HepG2 (cell line): Measurements from ENCODE around the gene CCT6A. TPM values are rescaled to one million over a fixed set of nuclear protein-coding genes. Genes with fewer than 3 reads are reported as not detected.
A peak's percentile ranks its signal among the peaks of the same experiment; 100 is the strongest.

Experiments used
- E2F1 ChIP-seq: sonication (generic); formaldehyde crosslinking; IDR thresholded peaks from 2 replicates; pipeline ENCODE4 v1.5.0; 2020; ENCODE audit warnings: missing genetic modification reagents
- HNRNPH1 ChIP-seq: fragments of 200-400 bp; formaldehyde crosslinking; optimal IDR thresholded peaks from 2 replicates; pipeline ENCODE3; 2017; ENCODE audit warnings: mild to moderate bottlenecking, low read depth, low read length
- PTBP1 ChIP-seq: fragments of 200-400 bp; formaldehyde crosslinking; IDR thresholded peaks from 2 replicates; pipeline ENCODE4 v1.6.1; 2018; ENCODE audit warnings: low read length, low read depth; ENCODE audit not compliant: poor library complexity, severe bottlenecking
- SIN3A ChIP-seq: IDR thresholded peaks from 2 replicates; pipeline ENCODE4 v1.6.1; 2011; ENCODE audit warnings: low read depth, mild to moderate bottlenecking, control low read depth, low read length, borderline replicate concordance
- SOX13 ChIP-seq, 3 experiments: fragments of 450-650 bp in 1 of 3; sonication (generic) in 1 of 3; formaldehyde crosslinking in 1 of 3; IDR thresholded peaks in 2 of 3; conservative IDR thresholded peaks in 1 of 3; 2 replicates each; pipeline versions ENCODE4 v1.5.0 to v1.6.1; 2016 to 2020; ENCODE audit warnings: antibody characterized with exemption in 1 of 3, mild to moderate bottlenecking in 1 of 3, missing compliant biosample characterization in 1 of 3, missing genetic modification reagents in 1 of 3, moderate library complexity in 1 of 3
- ZBTB4 ChIP-seq: sonication (generic); formaldehyde crosslinking; IDR thresholded peaks from 2 replicates; pipeline ENCODE4 v1.4.0; 2020; ENCODE audit warnings: missing genetic modification reagents, mild to moderate bottlenecking, borderline replicate concordance
- ZBTB40 ChIP-seq, 2 experiments: fragments of 450-650 bp in 1 of 2; sonication (generic) in 1 of 2; formaldehyde crosslinking in 1 of 2; IDR thresholded peaks; 2 replicates each; pipeline versions ENCODE4 v1.6.1 to v1.8.0; 2016 to 2022; ENCODE audit warnings: antibody characterized with exemption in 1 of 2, mild to moderate bottlenecking in 1 of 2, missing genetic modification reagents in 1 of 2
- ZFP82 ChIP-seq: sonication (generic); formaldehyde crosslinking; IDR thresholded peaks from 2 replicates; pipeline ENCODE4 v1.5.1; 2020; ENCODE audit warnings: mild to moderate bottlenecking, missing genetic modification reagents, borderline replicate concordance
- ZNF639 ChIP-seq: conservative IDR thresholded peaks from 2 replicates; pipeline ENCODE4 v1.6.1; 2018; ENCODE audit warnings: missing genetic modification reagents
- ZNF672 ChIP-seq: sonication (generic); formaldehyde crosslinking; IDR thresholded peaks from 2 replicates; pipeline ENCODE4 v1.8.1; 2022; ENCODE audit warnings: missing genetic modification reagents
- polyA plus RNA-seq, 8 experiments: library from polyadenylated mRNA; depleted of rRNA in 3 of 8; stranded (reverse) in 7 of 8; unstranded in 1 of 8; fragments of >200 nt; fragmentation: Illumina TruSeq in 4 of 8; extraction: Trizol in 4 of 8; gene quantifications; 2 replicates each; pipeline versions ENCODE4 v1.2.1 to v1.2.3, GENCODE V29; 2011 to 2016; ENCODE audit warnings: low read depth in 4 of 8, missing spikeins in 1 of 8, mixed read lengths in 1 of 8; ENCODE audit not compliant: insufficient read depth in 1 of 8
- total RNA-seq, 5 experiments: library from RNA; depleted of rRNA; stranded (reverse); fragments of >200 nt; fragmentation: Illumina TruSeq; extraction: Trizol; gene quantifications; 2 replicates each; pipeline ENCODE4 v1.2.3, GENCODE V29; 2016; ENCODE audit warnings: low read depth in 1 of 5

The CCT6A gene
- total and polyA plus RNA-seq, 2 of the 13 experiments (the other 11 are each of a cell fraction or from before 2014, with no cell fraction given): 219 to 292 TPM

- TF ChIP-seq SOX13 (IDR thresholded peaks at IDR 0.05) (no peak), SOX13 (CRISPR knock-in tag; conservative IDR thresholded peaks at IDR 0.05 in 1 of 2, IDR thresholded peaks at IDR 0.05 in 1 of 2) (no peak; a peak in 1 of 4 replicates), ZNF639 (no peak), SIN3A (no peak), ZFP82 (no peak), ZBTB4 (CRISPR knock-in tag) (peak; percentile 27; the same call in 1 of the 2 replicates), ZNF672 (CRISPR knock-in tag) (no peak), HNRNPH1 (no peak), ZBTB40 (IDR thresholded peaks at IDR 0.05) (no peak), ZBTB40 (CRISPR knock-in tag; IDR thresholded peaks at IDR 0.05) (no peak), E2F1 (CRISPR knock-in tag) (no peak), PTBP1 (no peak)
Observed at GRCh38 chr7:56009695-56010094, 41.9 kb upstream of the CCT6A start (continued).
